NCI-H345 treated with DMSO at 0.1 percent for 48 hours (cell line): ENCODE measurements around the gene SLC35D2.
"Not testable (repeated sequence)": the region's sequence is repeated elsewhere in the genome, so short reads cannot be mapped to it uniquely, and the experiment has no call there.

Experiments
- DNase-seq: peaks from one replicate; lab custom pipeline; 2025; ENCODE audit not compliant: unreplicated experiment; lab: John Stamatoyannopoulos, UW

The SLC35D2 gene

GRCh38 chr9:96317335-96317980 lies 66.1 kb downstream of the SLC35D2 start:
- no peak for DNase-seq

DNA sequence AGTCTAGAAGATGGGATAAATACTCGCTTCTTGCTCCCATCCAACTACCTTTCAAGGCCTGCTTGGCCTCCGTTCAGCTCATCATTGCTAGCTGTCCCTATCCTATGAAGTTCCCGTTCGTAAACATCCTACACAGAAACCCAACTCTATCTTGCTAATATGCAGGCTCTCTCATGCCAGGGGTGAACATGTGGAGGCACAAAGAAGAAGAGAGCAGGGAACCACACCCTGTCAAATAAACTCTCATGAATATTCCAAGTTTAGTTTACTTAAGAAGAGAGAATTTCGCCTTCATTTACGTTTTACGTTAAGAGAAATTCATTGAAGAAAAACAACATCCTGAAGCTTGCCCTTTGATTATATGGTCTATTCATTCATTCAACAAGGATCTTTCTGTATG lies 73.7 kb downstream of the SLC35D2 start:
- DNase-seq: no peak

DNA sequence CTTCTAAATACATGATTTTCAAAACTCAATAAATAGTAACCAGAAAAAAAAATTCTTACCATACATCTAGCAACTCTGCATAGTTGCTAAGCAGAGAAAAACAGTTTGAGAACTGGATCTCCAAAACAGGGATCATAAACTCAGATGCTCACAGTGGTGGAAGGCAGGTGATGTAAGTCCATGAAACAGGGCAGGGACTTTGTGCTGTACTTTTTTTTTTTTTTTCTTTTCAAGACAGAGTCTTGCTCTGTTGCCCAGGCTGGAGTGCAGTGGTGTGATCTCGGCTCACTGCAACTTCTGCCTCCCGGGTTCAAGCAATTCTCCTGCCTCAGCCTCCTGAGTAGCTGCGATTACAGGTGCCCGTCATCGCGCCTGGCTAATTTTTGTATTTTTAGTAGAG lies 76.6 kb downstream of the SLC35D2 start:
- DNase-seq: not testable (repeated sequence)

- DNase-seq: no peak
These were observed 78.3 kb downstream of the SLC35D2 start for GRCh38 chr9:96305171-96305570.

DNA sequence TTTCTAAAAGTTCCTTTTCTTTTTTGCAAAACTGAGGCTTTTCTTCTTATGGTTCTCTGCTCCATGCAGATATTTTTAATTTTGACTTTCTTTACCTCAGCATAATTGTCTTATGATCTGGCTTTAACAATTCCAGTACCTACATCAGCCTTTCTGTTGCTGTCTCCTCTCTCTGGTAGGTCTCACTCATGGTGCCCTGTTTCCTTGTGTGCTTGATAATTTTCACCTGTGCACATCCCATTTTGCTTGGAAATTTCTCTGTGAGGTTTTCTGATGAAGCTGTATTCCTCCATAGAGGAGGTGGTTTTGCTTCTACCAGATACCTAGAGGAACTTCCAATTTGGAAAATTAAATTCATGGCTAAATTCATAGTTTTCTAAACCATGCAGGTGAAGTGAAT lies 79.3 kb downstream of the SLC35D2 start:
- DNase-seq: no peak

DNA sequence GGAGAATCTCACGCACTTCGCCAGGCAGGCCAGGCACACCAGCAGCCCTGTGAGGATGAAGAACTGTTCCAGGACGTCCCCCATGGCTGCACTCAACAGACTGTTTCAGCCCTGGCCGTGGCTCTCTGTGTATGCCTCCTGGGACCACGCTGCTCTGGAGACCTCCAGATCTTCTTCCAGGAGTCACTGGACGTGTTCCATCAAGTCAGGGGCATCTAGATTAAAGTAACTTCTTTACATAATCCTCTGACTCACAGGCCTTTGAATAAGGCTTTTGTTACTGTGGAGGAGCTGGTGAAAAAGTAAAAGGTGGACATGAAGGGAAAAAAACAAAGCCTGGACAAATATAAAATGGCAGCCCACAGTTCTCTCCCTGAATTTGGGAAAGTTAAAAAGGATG lies 81.5 kb downstream of the SLC35D2 start, which contains the start of gene HSD17B3:
Gene HSD17B3 (minus strand): TSS at position 156 of the 400 bp plus-strand sequence. CDS start 72 bp downstream, at position 84.
- DNase-seq: no peak

GRCh38 chr9:96299823-96300222 lies 83.7 kb downstream of the SLC35D2 start:
- no peak for DNase-seq

GRCh38 chr9:96294159-96294545 lies 89.4 kb downstream of the SLC35D2 start:
- DNase-seq: no peak

DNA sequence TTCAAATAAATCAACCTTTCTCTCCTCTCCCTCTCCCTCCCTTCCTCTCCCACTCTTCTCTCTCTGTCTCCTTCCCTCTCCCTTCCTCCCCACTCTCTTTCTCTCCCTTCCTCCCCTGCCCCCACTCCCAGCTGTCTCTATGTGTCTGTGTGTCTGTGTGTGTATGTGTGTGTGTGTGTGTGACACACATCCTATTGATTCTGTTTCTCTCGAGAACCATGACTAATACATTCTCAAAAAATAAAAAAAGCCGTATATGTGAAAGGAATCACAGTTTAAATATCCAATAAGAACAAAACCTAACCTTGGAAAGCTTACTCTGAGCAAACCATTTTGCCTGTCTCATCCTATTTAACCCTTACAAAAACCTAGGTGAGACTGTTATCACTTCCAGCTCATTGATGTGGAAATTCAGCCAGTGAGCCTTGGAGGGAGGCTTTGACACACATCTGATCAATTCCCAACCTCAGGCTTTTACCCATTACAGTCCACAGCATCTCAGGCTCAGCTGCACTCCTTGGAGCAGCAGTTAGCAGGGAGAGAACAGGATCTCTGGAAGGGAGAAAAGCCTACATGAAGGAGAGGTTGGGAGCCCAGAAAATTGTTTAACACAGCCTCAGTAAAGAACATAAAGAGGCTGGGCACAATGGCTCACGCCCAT lies 89.9 kb downstream of the SLC35D2 start:
- DNase-seq: no peak

DNA sequence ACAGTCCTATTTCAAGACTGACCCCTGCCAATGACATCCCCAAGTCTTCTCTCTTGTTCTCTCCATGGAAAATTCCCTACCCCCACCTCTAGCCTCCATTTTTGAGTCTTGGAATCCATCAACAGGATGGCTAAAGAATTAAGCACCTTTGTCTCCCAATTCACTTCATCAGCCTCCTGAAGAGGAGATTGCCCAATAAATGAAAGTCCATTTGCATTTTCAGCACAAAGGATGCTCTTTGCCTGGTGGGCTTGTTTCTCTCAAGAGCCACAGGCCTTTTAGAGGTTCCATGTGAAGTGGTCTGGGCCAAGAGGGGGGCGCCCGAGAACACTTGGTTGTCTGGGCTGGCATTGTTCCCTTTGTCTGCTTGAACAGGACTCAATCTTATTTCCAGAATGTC lies 94.1 kb downstream of the SLC35D2 start:
- DNase-seq: no peak

GRCh38 chr9:96281641-96282040 lies 101.9 kb downstream of the SLC35D2 start:
- no peak for DNase-seq

DNA sequence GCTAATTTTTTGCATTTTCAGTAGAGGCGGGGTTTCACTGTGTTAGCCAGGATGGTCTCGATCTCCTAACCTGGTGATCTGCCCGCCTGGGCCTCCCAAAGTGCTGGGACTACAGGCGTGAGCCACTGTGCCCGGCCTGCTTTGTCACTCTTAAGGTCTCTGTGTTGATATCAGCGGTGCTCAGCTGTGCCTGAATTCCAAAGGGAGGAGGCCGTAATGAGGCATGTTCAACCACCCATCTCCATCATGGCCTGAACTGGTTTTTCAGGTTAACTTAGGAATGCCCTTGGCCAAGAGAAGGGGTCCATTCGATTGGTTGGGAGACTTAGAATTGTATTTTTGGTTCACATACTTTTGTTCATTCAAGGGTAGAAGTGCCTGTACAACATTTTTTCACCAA lies 103.6 kb downstream of the SLC35D2 start:
- DNase-seq: no peak

DNA sequence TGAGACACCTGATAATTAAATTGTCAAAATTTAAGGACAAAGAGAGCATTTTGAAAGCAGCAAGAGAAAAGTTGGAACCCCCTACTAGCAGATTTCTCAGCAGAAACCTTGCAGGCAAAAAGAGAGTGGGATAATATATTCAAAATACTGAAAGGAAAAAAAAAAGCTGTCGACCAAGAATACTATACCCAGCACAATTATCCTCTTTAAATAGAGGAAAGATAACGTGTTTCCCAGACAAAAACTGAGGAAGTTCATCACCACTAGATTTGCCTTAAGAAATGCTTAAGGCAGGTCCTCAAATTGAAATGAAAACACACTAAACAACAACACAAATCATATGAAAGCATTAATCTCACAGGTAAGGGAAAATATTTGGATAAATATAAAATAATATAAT lies 108.6 kb downstream of the SLC35D2 start:
- DNase-seq: no peak
